T-helper 9 cell (primary cell): Measurements from ENCODE around the gene GGTLC3.
"Not testable (repeated sequence)": the region's sequence is repeated elsewhere in the genome, so short reads cannot be mapped to it uniquely, and the experiment has no call there.

Experiments
- DNase-seq: peaks from one replicate; pipeline ENCODE4 v3.0.0-alpha.2; 2020

Gene GGTLC3

DNA sequence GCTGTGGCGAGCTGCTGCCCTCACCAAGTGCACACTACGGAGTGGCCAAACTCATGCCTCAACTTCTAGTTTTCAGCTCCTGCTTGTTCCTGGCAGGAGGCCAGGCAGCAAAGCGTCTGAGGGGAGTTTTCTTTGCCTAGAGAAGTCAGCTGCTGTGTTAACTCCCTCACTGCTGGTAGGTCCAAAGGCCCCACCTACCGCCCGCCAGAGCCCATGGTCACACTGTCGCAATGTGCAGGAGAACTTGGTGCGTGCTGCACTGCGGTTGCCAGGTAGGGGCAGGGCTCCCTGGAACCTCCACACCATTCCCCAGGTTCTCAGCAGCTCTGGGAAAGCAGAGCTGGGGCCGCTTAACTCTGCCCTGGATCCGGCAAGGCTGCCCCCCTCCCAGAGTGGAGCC lies 5.6 kb downstream of the GGTLC3 start:
- DNase-seq: not testable (repeated sequence)

DNA sequence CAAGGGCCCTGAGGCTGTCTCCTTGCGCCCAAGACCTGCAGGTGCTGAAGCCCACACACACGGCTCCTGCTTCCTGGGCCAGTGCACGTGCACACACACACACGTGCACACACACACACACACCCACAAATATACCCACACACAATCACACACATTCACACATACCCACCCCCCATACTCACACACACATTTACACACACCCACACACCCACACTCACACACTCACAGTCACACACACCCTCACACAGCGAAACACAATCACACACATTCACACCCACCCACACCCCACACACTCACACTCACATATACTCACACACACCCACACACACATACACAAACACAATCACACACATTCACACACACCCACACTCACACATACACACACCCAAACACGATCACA lies 6.6 kb downstream of the GGTLC3 start:
- DNase-seq: not testable (repeated sequence)

DNA sequence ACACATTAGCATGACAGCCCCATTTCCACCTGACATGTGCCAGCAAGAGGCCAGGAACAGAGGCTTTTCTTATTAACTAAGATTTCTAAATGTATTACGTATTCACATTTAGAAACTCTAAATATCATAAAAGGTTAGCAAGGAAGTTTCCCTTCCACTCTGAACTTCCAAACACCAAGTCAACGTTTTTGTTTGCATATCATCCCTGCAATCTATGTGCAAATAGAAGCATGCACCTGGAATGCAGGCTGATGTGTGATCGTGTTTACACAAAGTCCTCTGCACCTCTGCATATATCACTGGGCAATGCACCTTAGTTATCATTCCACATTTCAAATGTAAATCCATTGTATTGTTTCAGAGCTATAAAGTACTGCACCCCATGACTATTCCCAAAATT lies 21.7 kb downstream of the GGTLC3 start:
- DNase-seq: not testable (repeated sequence)
